Measurements from ENCODE around the gene DCAF15. TPM values are rescaled to one million over a fixed set of nuclear protein-coding genes. Genes with fewer than 3 reads are reported as not detected.

Gene DCAF15
- total RNA-seq, 4 donors from 2014 or later: 11.2 to 38.8 (median 18.0) TPM

DNA sequence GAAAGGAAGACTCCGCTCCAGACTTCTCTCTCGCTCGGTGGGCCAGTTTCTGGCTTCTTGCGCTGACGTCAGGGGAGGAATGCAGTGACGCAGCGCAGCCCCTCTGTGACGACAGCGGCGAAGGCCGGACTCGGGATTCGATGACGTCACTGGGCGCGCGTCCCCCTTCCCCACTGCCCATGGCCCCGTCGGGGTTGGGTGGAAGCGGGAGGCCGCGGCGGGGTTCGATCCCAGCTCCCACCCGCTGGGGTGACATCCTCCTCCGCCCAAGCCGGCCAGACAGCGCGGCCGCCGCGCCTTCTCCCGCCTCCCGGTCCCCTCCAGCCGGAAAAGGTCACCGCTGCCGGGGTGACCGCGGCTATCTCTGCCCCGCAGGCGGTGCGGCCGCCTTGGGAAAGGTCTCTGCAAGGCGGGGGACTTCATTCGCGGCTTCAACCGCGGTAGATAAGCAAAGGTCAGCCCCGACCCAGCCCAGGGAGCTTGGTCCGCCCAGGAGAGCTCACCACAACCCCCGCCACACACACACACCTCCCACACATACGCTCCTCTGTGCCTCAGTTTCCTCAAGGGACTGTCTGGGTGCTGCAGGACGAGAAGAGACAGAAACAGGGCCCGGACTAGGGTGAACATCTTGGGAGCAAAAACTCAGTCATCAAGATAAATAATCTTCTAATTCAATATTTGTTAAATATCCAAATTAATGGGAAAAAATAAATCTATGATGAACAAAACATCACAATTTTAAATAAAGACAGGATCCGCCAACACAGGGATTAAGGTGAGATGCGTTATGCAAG, 54.7 kb downstream of the DCAF15 start:
- peak; percentile 31 to 55 for TF ChIP-seq POLR2A (IDR thresholded peaks at IDR 0.05)
- TF ChIP-seq, protein P1, sequence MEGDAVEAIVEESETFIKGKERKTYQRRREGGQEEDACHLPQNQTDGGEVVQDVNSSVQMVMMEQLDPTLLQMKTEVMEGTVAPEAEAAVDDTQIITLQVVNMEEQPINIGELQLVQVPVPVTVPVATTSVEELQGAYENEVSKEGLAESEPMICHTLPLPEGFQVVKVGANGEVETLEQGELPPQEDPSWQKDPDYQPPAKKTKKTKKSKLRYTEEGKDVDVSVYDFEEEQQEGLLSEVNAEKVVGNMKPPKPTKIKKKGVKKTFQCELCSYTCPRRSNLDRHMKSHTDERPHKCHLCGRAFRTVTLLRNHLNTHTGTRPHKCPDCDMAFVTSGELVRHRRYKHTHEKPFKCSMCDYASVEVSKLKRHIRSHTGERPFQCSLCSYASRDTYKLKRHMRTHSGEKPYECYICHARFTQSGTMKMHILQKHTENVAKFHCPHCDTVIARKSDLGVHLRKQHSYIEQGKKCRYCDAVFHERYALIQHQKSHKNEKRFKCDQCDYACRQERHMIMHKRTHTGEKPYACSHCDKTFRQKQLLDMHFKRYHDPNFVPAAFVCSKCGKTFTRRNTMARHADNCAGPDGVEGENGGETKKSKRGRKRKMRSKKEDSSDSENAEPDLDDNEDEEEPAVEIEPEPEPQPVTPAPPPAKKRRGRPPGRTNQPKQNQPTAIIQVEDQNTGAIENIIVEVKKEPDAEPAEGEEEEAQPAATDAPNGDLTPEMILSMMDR (IDR thresholded peaks at IDR 0.05 in 4 of 5, conservative IDR thresholded peaks at IDR 0.05 in 1 of 5): peak in 1 of 5 experiments; percentile 15
- H3K27me3 ChIP-seq: no peaks in the 10 kb centered on the region
- intact Hi-C loops (cut with DNase I; ENCODE audit: low total_unique reads) (loop anchor here (1.0 to 10.0 kb wide), 7 partner anchors 55 to 555 kb away; partner anchors contain the start of genes ASF1B, BRME1, CC2D1A and DCAF15), in situ Hi-C loops (cut with MboI; ENCODE audit: low sequenced_read_pairs in 4 of 4) (no loop called here)
- DNase-seq (no peak), ATAC-seq (peak; percentile 29 to 39)
- H3K27ac ChIP-seq: peak overlapping the region; percentile 96 to 100 (median 98)
- H3K4me3 ChIP-seq: peak overlapping the region; percentile 84 to 88 (median 86)
- H3K36me3 ChIP-seq: no peaks in the 10 kb centered on the region
- H3K9me3 ChIP-seq: no peaks in the 10 kb centered on the region
- peaks cover 33 to 39% of the 10 kb centered on the region in 2 donors for H3K4me1 ChIP-seq

Other genes with a start within 250 kb of the DCAF15 start
- gene MRI1, start 188.0 kb upstream of the DCAF15 start, total RNA-seq: 10 to 100 TPM; 21.1 to 26.1 (median 23.4) TPM
- 100 to 1,000 TPM; 158 to 283 (median 222) TPM for gene C19orf53, start 178.1 kb upstream of the DCAF15 start, total RNA-seq
- gene ZSWIM4, start 157.1 kb upstream of the DCAF15 start, total RNA-seq: 1 to 10 TPM; 3.9 to 6.3 (median 5.0) TPM
- not detected for gene NANOS3, start 75.4 kb upstream of the DCAF15 start, total RNA-seq
- 1 to 10 TPM in 1 of 4 donors, under 1 TPM in 3; 0.19 to 1.0 (median 0.56) TPM for gene BRME1, start 46.4 kb upstream of the DCAF15 start, total RNA-seq
- 10 to 100 TPM; 22.3 to 44.9 (median 33.7) TPM for gene CC2D1A, start 46.3 kb upstream of the DCAF15 start, total RNA-seq
- gene PODNL1, start 14.1 kb upstream of the DCAF15 start, total RNA-seq: under 1 TPM in 2 of 4 donors, not detected in 2; 0.55 to 0.61 TPM
- 1 to 10 TPM; 2.7 to 7.2 (median 4.4) TPM for gene RFX1, start 53.8 kb downstream of the DCAF15 start, total RNA-seq
- not detected for gene RLN3, start 75.6 kb downstream of the DCAF15 start, total RNA-seq
- 1 to 10 TPM; 1.4 to 3.7 (median 2.0) TPM for gene IL27RA, start 79.3 kb downstream of the DCAF15 start, total RNA-seq
- not detected for gene PALM3, start 109.6 kb downstream of the DCAF15 start, total RNA-seq
- 1 to 10 TPM; 1.8 to 8.0 (median 5.7) TPM for gene MISP3, start 120.3 kb downstream of the DCAF15 start, total RNA-seq
- gene C19orf67, start 133.3 kb downstream of the DCAF15 start, total RNA-seq: not detected
- 10 to 100 TPM; 15.1 to 71.8 (median 40.2) TPM for gene SAMD1, start 138.2 kb downstream of the DCAF15 start, total RNA-seq
- 100 to 1,000 TPM in 3 of 4 donors, 10 to 100 TPM in 1; 74.7 to 180 (median 147) TPM for gene PRKACA, start 165.3 kb downstream of the DCAF15 start, total RNA-seq
- gene ASF1B, start 184.1 kb downstream of the DCAF15 start, total RNA-seq: 1 to 10 TPM in 3 of 4 donors, not detected in 1; 1.2 to 4.1 (median 1.5) TPM